ENCODE measurements around the gene RPS6KA2. TPM values are rescaled to one million over a fixed set of nuclear protein-coding genes. Genes with fewer than 3 reads are reported as not detected.
A peak's percentile ranks its signal among the peaks of the same experiment; 100 is the strongest.

Gene RPS6KA2
- total RNA-seq, 1 experiment from 2014 or later, result 12.3 TPM

DNA sequence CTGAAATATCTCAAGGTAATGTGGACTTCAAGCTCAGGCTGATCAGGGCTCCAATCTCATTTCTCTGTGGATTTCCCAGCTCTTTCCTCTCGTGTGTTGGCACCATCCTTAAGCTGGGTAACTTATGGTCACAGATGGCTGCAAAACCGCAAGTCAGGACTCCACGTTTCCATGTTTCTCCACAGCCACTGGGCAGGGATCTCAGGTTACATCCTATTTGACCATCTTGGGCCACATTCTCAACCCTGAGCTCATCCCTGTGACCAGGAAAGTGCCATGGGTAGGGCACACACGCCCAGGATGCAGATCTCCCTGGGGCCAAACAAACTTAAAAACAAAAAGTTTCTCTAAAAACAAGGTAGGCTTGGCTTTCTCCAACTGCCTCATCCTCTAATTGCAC, 15.4 kb downstream of the RPS6KA2 start:
- WGBS (ENCODE audit: extremely low coverage, insufficient read length, low lambda C conversion rate), result no CpG with 5 or more reads among the region's 4 CpGs
- no peaks in the 10 kb centered on the region for H3K9me3 Mint-ChIP-seq
- peaks cover 0 to 6% (median 0%) of the 10 kb centered on the region in 3 experiments; a peak in 2 of 7 replicates for H3K36me3 Mint-ChIP-seq (ENCODE audit: insufficient read depth in 1 of 3, low read depth in 3 of 3)
- H4K91ac ChIP-seq (ENCODE audit: insufficient read length, low read depth, low read length), result no peak overlapping the region
- H3K4ac ChIP-seq (ENCODE audit: low read depth, low read length), result no peak overlapping the region
- H3K14ac ChIP-seq (ENCODE audit: insufficient read depth, low read length), result no peak overlapping the region; the same call in 1 of the 2 replicates
- peaks cover 3% of the 10 kb centered on the region; the same call in 1 of the 2 replicates for H3K79me2 ChIP-seq (ENCODE audit: insufficient read depth, low read length)
- no peak overlapping the region for H3K23ac ChIP-seq (ENCODE audit: insufficient read length, low read depth, low read length)
- no peak overlapping the region for H2AK5ac ChIP-seq (ENCODE audit: insufficient read length, low read length)
- H3K27me3 Mint-ChIP-seq (ENCODE audit: low read depth), result no peaks in the 10 kb centered on the region
- H3K4me1 ChIP-seq (ENCODE audit: insufficient read depth, low read length), result peaks cover 1% of the 10 kb centered on the region; the same call in 1 of the 2 replicates
- H2BK15ac ChIP-seq (ENCODE audit: low read depth, low read length), result no peak overlapping the region
- no peak overlapping the region for H2BK120ac ChIP-seq (ENCODE audit: low read depth, low read length, poor library complexity, severe bottlenecking)
- no peak overlapping the region for H3K9ac ChIP-seq (ENCODE audit: extremely low read depth, insufficient read length, low read length)
- no peak overlapping the region for H3K27ac ChIP-seq (ENCODE audit: insufficient read length, low read depth, low read length)
- H2BK12ac ChIP-seq (ENCODE audit: insufficient read length, low read depth, low read length), result no peak overlapping the region
- peak overlapping the region; percentile 25 for H3K18ac ChIP-seq (ENCODE audit: insufficient read length, low read depth, low read length)
- H3K27me3 ChIP-seq (ENCODE audit: insufficient read depth, low read length), result no peaks in the 10 kb centered on the region
- no peak overlapping the region for H3T11ph ChIP-seq (ENCODE audit: low read length)
- H3K4me3 Mint-ChIP-seq, result no peak overlapping the region
- no peak overlapping the region for H3K56ac ChIP-seq (ENCODE audit: insufficient read length, low read depth, low read length)
- H2BK20ac ChIP-seq (ENCODE audit: low read depth, low read length, poor library complexity, severe bottlenecking), result no peak overlapping the region
- peaks cover 31 to 32% of the 10 kb centered on the region in 2 experiments for H3K4me1 Mint-ChIP-seq
- H4K5ac ChIP-seq (ENCODE audit: insufficient read length, low read depth, low read length), result no peak overlapping the region
- DNase-seq, result no peak
- no peaks in the 10 kb centered on the region for H4K20me1 ChIP-seq (ENCODE audit: control insufficient read depth, insufficient read depth, insufficient read length)
- no peak overlapping the region for H2AFZ ChIP-seq (ENCODE audit: low read length)
- H3K23me2 ChIP-seq (ENCODE audit: insufficient read length, low read depth, low read length, poor library complexity, severe bottlenecking), result no peaks in the 10 kb centered on the region
- no peak overlapping the region for H3K4me2 ChIP-seq (ENCODE audit: insufficient read depth, insufficient read length, low read length)
- H4K8ac ChIP-seq (replicated peaks; ENCODE audit: insufficient read length, low read depth, low read length), result no peak overlapping the region
- no peaks in the 10 kb centered on the region for H3K79me1 ChIP-seq (ENCODE audit: insufficient read depth, low read depth, low read length, poor library complexity, severe bottlenecking)
- H2BK5ac ChIP-seq (ENCODE audit: insufficient read length, low read length), result no peak overlapping the region
- TF ChIP-seq, protein P1, sequence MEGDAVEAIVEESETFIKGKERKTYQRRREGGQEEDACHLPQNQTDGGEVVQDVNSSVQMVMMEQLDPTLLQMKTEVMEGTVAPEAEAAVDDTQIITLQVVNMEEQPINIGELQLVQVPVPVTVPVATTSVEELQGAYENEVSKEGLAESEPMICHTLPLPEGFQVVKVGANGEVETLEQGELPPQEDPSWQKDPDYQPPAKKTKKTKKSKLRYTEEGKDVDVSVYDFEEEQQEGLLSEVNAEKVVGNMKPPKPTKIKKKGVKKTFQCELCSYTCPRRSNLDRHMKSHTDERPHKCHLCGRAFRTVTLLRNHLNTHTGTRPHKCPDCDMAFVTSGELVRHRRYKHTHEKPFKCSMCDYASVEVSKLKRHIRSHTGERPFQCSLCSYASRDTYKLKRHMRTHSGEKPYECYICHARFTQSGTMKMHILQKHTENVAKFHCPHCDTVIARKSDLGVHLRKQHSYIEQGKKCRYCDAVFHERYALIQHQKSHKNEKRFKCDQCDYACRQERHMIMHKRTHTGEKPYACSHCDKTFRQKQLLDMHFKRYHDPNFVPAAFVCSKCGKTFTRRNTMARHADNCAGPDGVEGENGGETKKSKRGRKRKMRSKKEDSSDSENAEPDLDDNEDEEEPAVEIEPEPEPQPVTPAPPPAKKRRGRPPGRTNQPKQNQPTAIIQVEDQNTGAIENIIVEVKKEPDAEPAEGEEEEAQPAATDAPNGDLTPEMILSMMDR (conservative IDR thresholded peaks at IDR 0.05), result no peak
- no peaks in the 10 kb centered on the region for H3K9me3 ChIP-seq (ENCODE audit: control insufficient read depth, low read depth, low read length)
- no peak overlapping the region for H3K27ac Mint-ChIP-seq
